SHP77 (cell line): ENCODE data around the gene LGALS9B.
"Not testable (repeated sequence)": the region's sequence is repeated elsewhere in the genome, so short reads cannot be mapped to it uniquely, and the experiment has no call there.

Experiments
- DNase-seq, 2 experiments: peaks; one replicate each; lab custom pipeline; 2025; lab: John Stamatoyannopoulos, UW

The LGALS9B gene

DNA sequence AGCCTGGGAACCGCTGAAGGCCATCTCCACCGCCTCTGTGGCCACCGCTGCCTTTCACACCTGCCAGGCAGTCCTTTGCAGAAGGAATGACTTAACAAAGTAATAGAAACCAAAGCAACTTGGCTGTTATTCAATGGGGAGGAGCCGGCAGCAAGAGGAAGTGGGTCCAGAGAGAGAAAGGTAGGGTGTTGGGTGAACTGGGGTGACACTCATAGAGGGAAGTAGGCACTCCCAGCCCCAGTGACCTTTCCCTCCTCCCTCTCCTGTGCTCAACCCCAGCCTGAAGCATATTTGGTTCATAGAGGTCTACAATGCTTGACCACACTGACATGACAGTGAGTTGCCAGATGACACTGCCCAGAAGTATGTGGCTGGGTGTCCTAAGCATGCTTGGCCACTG lies at the start of gene LGALS9B:
Gene LGALS9B, minus strand, starts transcription at position 93 of the 400 bp plus-strand sequence. Its CDS starts 69 bp downstream, at position 24.
- DNase-seq = not testable (repeated sequence)

DNA sequence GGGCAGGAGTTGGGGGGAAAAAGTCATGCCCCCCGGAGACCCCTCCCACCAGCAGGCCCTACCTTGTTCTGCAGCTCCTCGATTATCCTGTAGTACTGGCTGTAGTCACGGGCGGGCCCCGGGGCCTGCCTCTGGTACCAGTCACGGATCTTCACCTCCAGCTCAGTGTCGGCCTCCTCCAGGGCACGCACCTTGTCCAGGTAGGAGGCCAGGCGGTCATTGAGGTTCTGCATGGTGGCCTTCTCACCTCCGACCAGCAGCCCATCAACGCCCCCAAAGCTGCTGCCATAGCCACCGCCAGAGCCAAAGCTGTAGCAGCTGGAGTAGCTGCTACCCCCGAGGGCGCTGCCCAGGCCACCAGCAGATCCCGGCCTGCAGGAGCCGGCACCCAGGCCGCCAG lies 49.6 kb upstream of the LGALS9B start:
- not testable (repeated sequence) for DNase-seq

GRCh38 chr17:20515099-20515498 lies 47.8 kb upstream of the LGALS9B start:
- DNase-seq = not testable (repeated sequence)

DNA sequence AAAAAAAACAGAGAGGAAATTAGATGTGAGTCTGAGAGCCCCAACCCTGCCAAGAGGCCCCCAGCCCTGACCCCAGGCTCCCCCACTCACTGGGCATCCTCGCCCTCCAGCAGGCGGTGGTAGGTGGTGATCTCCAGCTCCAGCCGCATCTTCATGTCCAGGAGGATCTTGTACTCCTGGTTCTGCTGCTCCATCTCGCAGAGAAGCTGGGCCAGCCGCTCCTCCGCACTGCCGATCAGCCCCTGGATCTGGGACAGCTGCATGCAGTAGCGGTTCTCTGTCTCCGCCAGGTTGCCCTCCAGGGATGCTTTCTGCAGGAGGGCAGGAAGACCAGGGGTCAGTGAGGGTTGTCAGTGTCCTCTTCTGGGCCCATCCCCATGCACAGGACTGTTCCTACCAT lies 46.2 kb upstream of the LGALS9B start:
- DNase-seq = not testable (repeated sequence)

GRCh38 chr17:20512378-20512777 lies 45.0 kb upstream of the LGALS9B start:
- DNase-seq = not testable (repeated sequence)

- not testable (repeated sequence) for DNase-seq
Measured at GRCh38 chr17:20511778-20512177, 44.4 kb upstream of the LGALS9B start.

DNA sequence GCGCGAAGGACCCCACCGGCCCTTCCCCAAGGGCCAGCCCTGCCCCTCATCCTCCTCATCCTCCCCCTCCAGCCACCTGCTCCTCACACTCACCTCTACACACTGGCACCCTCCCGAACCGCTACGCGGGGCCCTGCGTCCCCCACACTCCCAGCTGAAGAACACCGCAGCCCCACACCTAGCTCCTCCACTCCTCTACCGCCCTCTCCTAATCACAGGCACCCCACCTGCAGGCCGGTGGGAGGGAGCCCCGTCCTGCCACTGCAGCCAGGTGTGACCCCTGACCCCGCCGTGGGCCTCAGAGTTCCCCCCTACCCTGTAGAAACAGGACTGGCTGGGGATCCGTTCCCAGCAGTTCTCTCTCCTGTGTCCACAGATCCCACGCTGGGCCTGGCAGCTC lies 38.0 kb upstream of the LGALS9B start:
- not testable (repeated sequence) for DNase-seq

DNA sequence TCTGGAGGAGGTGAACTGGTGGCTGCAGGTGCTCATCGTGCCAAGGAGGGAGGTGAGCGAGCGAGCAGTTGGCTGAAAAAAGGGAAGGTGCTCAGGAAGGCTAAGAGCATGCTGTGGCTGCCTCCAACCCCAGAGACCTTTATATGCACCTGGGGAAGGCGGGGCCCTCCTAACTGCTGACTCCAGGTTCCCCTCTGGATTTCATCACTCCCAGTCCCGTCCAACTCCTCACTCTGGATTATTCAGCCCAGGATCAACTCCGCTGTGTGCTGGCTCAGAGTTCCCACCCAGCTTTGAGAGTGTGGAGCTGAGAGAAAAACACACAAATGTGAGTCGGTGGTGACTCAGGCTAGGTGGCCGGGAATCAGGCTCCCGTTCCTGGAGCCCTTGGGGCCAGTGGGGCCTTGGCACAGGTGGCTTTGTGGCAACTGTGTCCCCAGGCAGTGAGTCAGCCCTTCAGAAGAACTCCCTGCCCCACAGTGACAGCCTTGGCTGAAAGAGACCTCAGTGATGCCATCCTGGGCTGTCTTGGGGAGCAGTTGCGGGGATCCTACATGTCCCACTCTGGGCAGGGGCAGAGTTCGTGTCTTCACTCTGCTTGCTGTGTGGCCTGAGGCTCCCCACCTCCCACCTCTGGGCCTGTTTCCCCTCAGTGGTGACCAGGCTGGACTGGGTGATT lies 37.2 kb upstream of the LGALS9B start:
- not testable (repeated sequence) for DNase-seq

DNA sequence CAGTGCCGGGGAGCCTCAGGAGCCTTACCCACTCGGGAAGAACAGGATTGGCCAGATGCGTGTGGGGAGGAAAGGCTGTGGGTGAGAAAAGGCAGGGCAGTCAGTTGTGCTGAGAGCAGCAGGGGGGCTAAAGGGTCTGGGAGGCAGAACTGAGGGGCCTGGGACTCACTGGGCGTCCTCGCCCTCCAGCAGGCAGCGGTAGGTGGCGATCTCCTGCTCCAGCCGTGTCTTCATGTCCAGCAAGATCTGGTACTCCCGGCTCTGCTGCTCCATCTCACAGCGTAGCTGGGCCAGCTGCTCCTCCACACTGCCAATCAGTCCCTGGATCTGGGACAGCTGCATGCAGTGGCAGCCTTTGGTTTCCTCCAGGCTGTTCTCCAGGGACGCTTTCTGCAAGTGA lies 34.6 kb upstream of the LGALS9B start:
- DNase-seq = not testable (repeated sequence)

DNA sequence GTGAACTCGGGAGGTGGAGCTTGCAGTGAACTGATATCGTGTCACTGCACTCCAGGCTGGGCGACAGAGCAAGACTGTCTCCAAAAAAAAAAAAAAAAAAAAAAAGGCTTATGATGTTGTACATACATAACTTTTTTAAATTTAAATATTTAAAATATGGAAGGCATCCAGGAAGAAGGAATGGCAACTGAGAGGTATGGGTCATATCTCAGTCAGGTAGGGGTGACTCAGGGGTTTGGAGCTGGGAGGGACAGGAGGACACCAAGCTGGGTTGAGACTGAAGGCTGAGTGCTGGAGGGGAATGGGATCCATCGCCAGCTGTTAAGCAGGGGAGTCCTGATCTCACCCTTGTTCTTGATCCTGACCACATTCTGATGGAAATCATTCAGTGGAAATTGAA lies 33.0 kb upstream of the LGALS9B start:
- DNase-seq = not testable (repeated sequence)

- not testable (repeated sequence) for DNase-seq
Measured at GRCh38 chr17:20495420-20495819, 28.1 kb upstream of the LGALS9B start.

DNA sequence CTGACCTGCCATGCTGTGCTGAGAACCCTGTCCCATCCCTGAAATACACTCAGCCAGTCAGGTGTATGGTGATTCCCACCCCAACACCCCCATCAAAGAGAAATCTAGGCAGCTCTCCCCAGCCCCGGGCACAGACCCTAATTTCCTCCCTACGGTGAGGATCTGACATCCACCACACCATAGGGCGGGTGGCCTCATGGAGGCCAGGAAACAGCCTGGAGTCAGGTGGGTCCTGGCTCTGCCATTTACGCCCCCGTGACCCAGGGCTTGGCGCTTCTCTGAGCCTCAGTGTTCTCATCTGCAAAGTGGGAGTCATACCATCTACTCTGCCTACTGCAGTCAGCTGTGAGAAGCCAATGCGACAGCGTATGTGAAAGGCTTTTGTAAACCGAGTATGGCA lies 27.4 kb upstream of the LGALS9B start:
- DNase-seq = not testable (repeated sequence)

- not testable (repeated sequence) for DNase-seq
Measured at GRCh38 chr17:20494147-20494546, 26.8 kb upstream of the LGALS9B start.

- not testable (repeated sequence) for DNase-seq
Measured at GRCh38 chr17:20492971-20493370, 25.6 kb upstream of the LGALS9B start.

- not testable (repeated sequence) for DNase-seq
Measured at GRCh38 chr17:20492099-20492498, 24.8 kb upstream of the LGALS9B start.

GRCh38 chr17:20484930-20485329 lies 17.6 kb upstream of the LGALS9B start:
- not testable (repeated sequence) for DNase-seq

DNA sequence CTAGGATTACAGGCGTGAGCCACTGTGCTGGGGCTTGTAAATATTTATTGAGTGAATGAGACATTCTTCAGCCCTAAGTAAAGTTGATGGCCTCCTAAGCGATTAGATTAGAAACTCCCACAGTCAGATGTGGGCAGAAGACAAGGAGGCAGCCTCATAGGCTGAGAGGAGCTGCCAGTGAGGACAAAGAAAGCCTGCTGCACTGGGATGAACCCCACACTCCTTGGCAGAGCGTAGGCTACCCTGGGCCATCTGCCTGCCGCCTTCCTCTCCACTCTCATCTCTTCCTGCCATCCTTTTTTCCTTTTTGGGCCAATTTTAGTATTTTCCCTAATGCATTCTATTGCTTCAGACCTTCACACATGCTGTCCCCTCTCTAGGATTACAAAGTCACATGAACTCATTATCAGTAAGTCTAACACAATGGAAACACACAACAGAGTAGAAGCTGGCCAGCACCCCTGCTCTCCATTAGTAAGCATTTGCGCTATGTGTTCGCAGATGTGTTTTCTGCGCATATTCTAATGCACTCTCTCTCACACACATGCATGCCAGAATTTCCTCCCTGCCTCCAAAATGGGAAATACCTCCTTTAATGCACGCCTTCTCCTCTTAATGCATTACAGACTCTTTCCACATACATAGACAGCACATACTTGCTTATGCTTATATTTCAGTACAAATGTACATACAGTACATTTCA lies 12.7 kb upstream of the LGALS9B start:
- DNase-seq = not testable (repeated sequence)

GRCh38 chr17:20477398-20478071 lies 10.2 kb upstream of the LGALS9B start:
- DNase-seq = not testable (repeated sequence)

DNA sequence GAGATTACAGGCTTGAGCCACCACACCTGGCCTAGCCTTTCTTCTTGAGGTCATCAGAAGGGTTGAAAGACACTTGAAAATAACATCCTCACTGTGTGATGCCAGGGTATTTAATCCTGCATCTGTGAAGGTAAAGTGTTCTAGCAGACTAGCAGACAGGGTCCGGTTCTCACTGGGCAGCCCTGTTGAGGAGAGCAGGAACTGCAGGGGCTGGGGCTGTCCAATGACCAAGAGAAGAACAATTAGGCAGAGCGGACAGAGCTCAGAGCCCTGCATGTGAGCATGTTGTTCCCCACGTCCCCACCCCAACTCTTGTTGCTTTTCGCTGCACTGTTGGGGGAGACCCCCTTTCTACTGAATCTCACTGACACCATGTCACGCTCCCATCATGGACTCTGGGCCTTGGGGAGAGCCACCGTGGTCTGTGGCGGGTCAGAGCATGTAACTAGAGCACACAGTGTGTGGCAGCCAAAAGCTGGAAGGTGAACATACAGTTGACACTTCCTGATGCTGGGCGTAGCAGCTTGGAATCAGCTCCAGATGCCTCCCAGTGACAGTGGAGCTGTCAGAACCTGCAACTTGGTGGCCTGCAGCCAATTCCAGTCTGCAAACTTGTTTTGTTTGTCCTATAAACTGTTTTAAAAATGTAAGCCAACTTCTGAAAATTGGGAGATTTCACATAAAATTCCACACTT lies 7.9 kb upstream of the LGALS9B start:
- DNase-seq = not testable (repeated sequence)

DNA sequence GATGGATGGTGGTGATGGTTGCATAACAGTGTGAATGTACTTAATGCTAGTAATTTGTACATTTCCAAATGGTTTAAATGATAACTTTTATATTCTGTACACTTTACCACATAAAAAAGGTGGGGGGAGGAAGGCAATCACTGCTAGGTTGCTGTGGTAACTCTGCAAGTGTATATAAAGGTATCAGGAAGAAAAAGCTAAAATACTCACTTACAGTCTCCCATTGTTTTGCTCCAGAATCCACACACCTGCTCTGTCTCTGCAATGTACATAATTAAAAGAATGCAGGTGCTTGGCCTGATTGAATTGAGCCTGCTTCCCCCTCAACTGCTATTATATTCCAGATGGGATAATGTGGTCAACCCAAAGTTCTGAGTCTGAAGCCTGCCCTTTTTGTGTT lies 6.7 kb upstream of the LGALS9B start:
- not testable (repeated sequence) for DNase-seq

DNA sequence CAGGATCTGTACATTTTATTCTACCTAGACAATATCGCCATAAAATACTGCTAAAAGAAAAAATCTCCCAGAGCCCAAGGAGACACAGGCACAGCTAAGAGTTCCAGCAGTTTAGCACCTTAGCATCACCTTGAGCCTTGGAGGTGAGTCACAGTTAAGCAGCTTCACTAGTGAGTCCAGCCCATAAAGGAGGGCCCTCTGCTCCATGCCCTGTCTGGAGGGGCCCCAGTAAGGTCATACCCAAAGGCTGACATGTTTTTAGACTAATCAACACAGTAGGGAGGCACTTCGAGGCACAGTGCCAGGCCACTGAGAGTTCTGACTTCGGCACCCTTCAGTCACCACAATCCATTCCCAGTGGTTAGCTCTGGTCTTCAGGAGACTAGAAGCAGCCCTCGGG lies 2.6 kb upstream of the LGALS9B start:
- not testable (repeated sequence) for DNase-seq

DNA sequence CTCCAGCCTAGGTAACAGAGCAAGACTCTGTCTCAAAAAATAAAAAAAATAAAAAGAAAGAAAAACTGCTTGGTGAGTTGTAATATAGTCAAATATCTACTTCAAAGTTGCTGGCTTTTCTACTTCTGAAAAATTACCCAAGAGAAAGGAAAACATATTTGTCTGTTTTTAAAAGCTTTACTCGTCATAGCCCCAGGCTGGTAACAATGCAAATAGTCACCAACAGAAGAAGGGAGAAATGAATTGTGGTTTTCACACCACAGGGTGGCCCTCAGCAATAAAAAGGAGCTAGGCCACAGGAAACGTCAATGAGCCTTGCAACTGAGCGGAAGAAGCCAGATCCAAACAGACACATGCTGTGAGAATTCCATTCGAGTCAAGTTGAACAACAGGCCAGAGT lies 1.8 kb upstream of the LGALS9B start:
- DNase-seq = not testable (repeated sequence)
